ENCODE measurements around the gene TLL1.

TLL1 gene

GRCh38 chr4:165873298-165874071 is 448 bp downstream of the TLL1 start:
- peak; percentile 2 for DNase-seq
- Mint-ChIP-seq H3K27ac (no peak overlapping the region), H3K4me1 (peaks cover 4% of the 10 kb centered on the region), H3K36me3 (ENCODE audit: low read depth) (no peaks in the 10 kb centered on the region), H3K4me3 (no peak overlapping the region), H3K9me3 (no peaks in the 10 kb centered on the region), H3K27me3 (peaks cover 59% of the 10 kb centered on the region)
- ATAC-seq, result peak; percentile 30

- no peak for DNase-seq
- Mint-ChIP-seq H3K27me3 (peaks cover 59% of the 10 kb centered on the region), H3K4me3 (no peak overlapping the region), H3K27ac (no peak overlapping the region), H3K9me3 (no peaks in the 10 kb centered on the region), H3K4me1 (peaks cover 4% of the 10 kb centered on the region), H3K36me3 (ENCODE audit: low read depth) (no peaks in the 10 kb centered on the region)
- no peak for ATAC-seq
Observed at GRCh38 chr4:165874072-165874790, 1.2 kb downstream of the TLL1 start.

- DNase-seq, result no peak
- Mint-ChIP-seq H3K27me3 (peaks cover 59% of the 10 kb centered on the region), H3K4me3 (no peak overlapping the region), H3K27ac (no peak overlapping the region), H3K4me1 (peaks cover 4% of the 10 kb centered on the region), H3K36me3 (ENCODE audit: low read depth) (no peaks in the 10 kb centered on the region), H3K9me3 (no peaks in the 10 kb centered on the region)
- ATAC-seq, result no peak
Observed at GRCh38 chr4:165874791-165875371, 1.8 kb downstream of the TLL1 start.

- DNase-seq, result no peak
- Mint-ChIP-seq H3K36me3 (ENCODE audit: low read depth) (no peaks in the 10 kb centered on the region), H3K4me3 (no peak overlapping the region), H3K9me3 (no peaks in the 10 kb centered on the region), H3K4me1 (peaks cover 4% of the 10 kb centered on the region), H3K27ac (no peak overlapping the region), H3K27me3 (peaks cover 56% of the 10 kb centered on the region)
- ATAC-seq, result no peak
Observed at GRCh38 chr4:165875446-165875845, 2.4 kb downstream of the TLL1 start.

GRCh38 chr4:165877286-165877685 is 4.2 kb downstream of the TLL1 start:
- Mint-ChIP-seq H3K27me3 (peaks cover 45% of the 10 kb centered on the region), H3K36me3 (ENCODE audit: low read depth) (no peaks in the 10 kb centered on the region), H3K4me1 (peaks cover 4% of the 10 kb centered on the region), H3K9me3 (no peaks in the 10 kb centered on the region), H3K27ac (no peak overlapping the region), H3K4me3 (no peak overlapping the region)
- ATAC-seq (no peak), DNase-seq (no peak)

- Mint-ChIP-seq H3K4me3 (no peak overlapping the region), H3K9me3 (no peaks in the 10 kb centered on the region), H3K4me1 (no peaks in the 10 kb centered on the region), H3K27me3 (peaks cover 23% of the 10 kb centered on the region), H3K36me3 (ENCODE audit: low read depth) (no peaks in the 10 kb centered on the region), H3K27ac (no peak overlapping the region)
- no peak for DNase-seq
- no peak for ATAC-seq
Observed at GRCh38 chr4:165879641-165880040, 6.6 kb downstream of the TLL1 start.

- ATAC-seq, result no peak
- no peaks in the 10 kb centered on the region for H3K36me3 Mint-ChIP-seq (ENCODE audit: low read depth)
- H3K4me3 Mint-ChIP-seq, result no peak overlapping the region
- no peaks in the 10 kb centered on the region for H3K4me1 Mint-ChIP-seq
- no peaks in the 10 kb centered on the region for H3K27me3 Mint-ChIP-seq
- DNase-seq, result no peak
- H3K9me3 Mint-ChIP-seq, result peaks cover 37% of the 10 kb centered on the region
- no peak overlapping the region for H3K27ac Mint-ChIP-seq
Observed at GRCh38 chr4:165894159-165894558, 21.1 kb downstream of the TLL1 start.

- Mint-ChIP-seq H3K9me3 (no peaks in the 10 kb centered on the region), H3K4me1 (no peaks in the 10 kb centered on the region), H3K4me3 (no peak overlapping the region), H3K27ac (no peak overlapping the region), H3K36me3 (ENCODE audit: low read depth) (no peaks in the 10 kb centered on the region), H3K27me3 (no peaks in the 10 kb centered on the region)
- no peak for ATAC-seq
- no peak for DNase-seq
Observed at GRCh38 chr4:165905405-165906027, 32.5 kb downstream of the TLL1 start.

- H3K27me3 Mint-ChIP-seq, result no peaks in the 10 kb centered on the region
Observed at GRCh38 chr4:165906272-165906671, 33.2 kb downstream of the TLL1 start.

GRCh38 chr4:165909947-165910346 is 36.9 kb downstream of the TLL1 start:
- no peak overlapping the region for H3K4me3 Mint-ChIP-seq
- H3K27me3 Mint-ChIP-seq, result no peaks in the 10 kb centered on the region
- no peak for DNase-seq
- H3K36me3 Mint-ChIP-seq (ENCODE audit: low read depth), result no peaks in the 10 kb centered on the region
- ATAC-seq, result no peak
- no peak overlapping the region for H3K27ac Mint-ChIP-seq
- peaks cover 3% of the 10 kb centered on the region for H3K9me3 Mint-ChIP-seq
- H3K4me1 Mint-ChIP-seq, result no peaks in the 10 kb centered on the region

More at GRCh38 chr4:165906272-165906671, 33.2 kb downstream of the TLL1 start:
- Mint-ChIP-seq H3K36me3 (ENCODE audit: low read depth) (no peaks in the 10 kb centered on the region), H3K4me1 (no peaks in the 10 kb centered on the region), H3K4me3 (no peak overlapping the region), H3K27ac (no peak overlapping the region), H3K9me3 (no peaks in the 10 kb centered on the region)
- ATAC-seq, result no peak
- no peak for DNase-seq

- H3K27ac Mint-ChIP-seq, result no peak overlapping the region
- no peak for ATAC-seq
- H3K9me3 Mint-ChIP-seq, result peaks cover 3% of the 10 kb centered on the region
- no peak overlapping the region for H3K4me3 Mint-ChIP-seq
- H3K4me1 Mint-ChIP-seq, result no peaks in the 10 kb centered on the region
- no peak for DNase-seq
- no peaks in the 10 kb centered on the region for H3K27me3 Mint-ChIP-seq
- H3K36me3 Mint-ChIP-seq (ENCODE audit: low read depth), result no peaks in the 10 kb centered on the region
Observed at GRCh38 chr4:165915215-165915614, 42.2 kb downstream of the TLL1 start.

- Mint-ChIP-seq H3K4me1 (no peaks in the 10 kb centered on the region), H3K9me3 (no peaks in the 10 kb centered on the region), H3K4me3 (no peak overlapping the region), H3K27ac (no peak overlapping the region), H3K36me3 (ENCODE audit: low read depth) (no peaks in the 10 kb centered on the region), H3K27me3 (no peaks in the 10 kb centered on the region)
- ATAC-seq (no peak), DNase-seq (no peak)
Observed at GRCh38 chr4:165921546-165921945, 48.5 kb downstream of the TLL1 start.

- Mint-ChIP-seq H3K27me3 (no peaks in the 10 kb centered on the region), H3K9me3 (no peaks in the 10 kb centered on the region)
Observed at GRCh38 chr4:165922747-165923146, 49.7 kb downstream of the TLL1 start.

GRCh38 chr4:165926307-165926706 is 53.3 kb downstream of the TLL1 start:
- DNase-seq (no peak), ATAC-seq (no peak)
- H3K27me3 Mint-ChIP-seq, result no peaks in the 10 kb centered on the region
- no peak overlapping the region for H3K27ac Mint-ChIP-seq
- H3K4me3 Mint-ChIP-seq, result no peak overlapping the region
- H3K9me3 Mint-ChIP-seq, result no peaks in the 10 kb centered on the region
- H3K4me1 Mint-ChIP-seq, result no peaks in the 10 kb centered on the region
- H3K36me3 Mint-ChIP-seq (ENCODE audit: low read depth), result no peaks in the 10 kb centered on the region

More at GRCh38 chr4:165922747-165923146, 49.7 kb downstream of the TLL1 start:
- ATAC-seq (no peak), DNase-seq (no peak)
- Mint-ChIP-seq H3K4me3 (no peak overlapping the region), H3K36me3 (ENCODE audit: low read depth) (no peaks in the 10 kb centered on the region), H3K27ac (no peak overlapping the region), H3K4me1 (no peaks in the 10 kb centered on the region)

- Mint-ChIP-seq H3K27me3 (no peaks in the 10 kb centered on the region), H3K27ac (no peak overlapping the region), H3K4me3 (no peak overlapping the region), H3K36me3 (ENCODE audit: low read depth) (no peaks in the 10 kb centered on the region), H3K4me1 (no peaks in the 10 kb centered on the region), H3K9me3 (no peaks in the 10 kb centered on the region)
- ATAC-seq (no peak), DNase-seq (no peak)
Observed at GRCh38 chr4:165927366-165927765, 54.3 kb downstream of the TLL1 start.

All from activated naive CD8-positive, alpha-beta T cell treated with anti-CD3 and anti-CD28 coated beads, Interleukin-2, amount 50 U/mL, for 24 hours (primary cell).